Transverse colon (tissue), 4 donors: Measurements from ENCODE around the gene USP53. TPM values are rescaled to one million over a fixed set of nuclear protein-coding genes. Genes with fewer than 3 reads are reported as not detected.

Source experiments
- DNase-seq: peaks from one replicate; pipeline ENCODE4 v3.0.0-alpha.2; 2019
- H3K27ac ChIP-seq, 4 donors: fragments of 200-600 bp; sonication (generic); 2 replicates each; pipeline ENCODE4 v1.5.1; 2016 to 2018; ENCODE audit warnings: inconsistent platforms in 4 of 4
- H3K27me3 ChIP-seq: fragments of 200-600 bp; sonication (generic); 2 replicates; pipeline ENCODE4 v1.5.1; 2017; ENCODE audit warnings: inconsistent platforms
- H3K36me3 ChIP-seq, 4 donors: fragments of 200-600 bp; sonication (generic); 2 replicates each; pipeline ENCODE4 v1.5.1; 2017 to 2019; ENCODE audit warnings: inconsistent platforms in 4 of 4
- H3K4me1 ChIP-seq, 4 donors: fragments of 200-600 bp; sonication (generic); 2 replicates each; pipeline ENCODE4 v1.5.1; 2017 to 2020; ENCODE audit warnings: inconsistent platforms in 4 of 4
- H3K4me3 ChIP-seq, 4 donors: fragments of 200-600 bp; sonication (generic); 1 replicate in 1 of 4; 2 replicates in 3 of 4; pipeline versions ENCODE4 v1.5.1 to v1.6.1; 2017 to 2019; ENCODE audit warnings: inconsistent platforms in 4 of 4
- H3K9me3 ChIP-seq, 2 donors: fragments of 200-600 bp; sonication (generic); 2 replicates each; pipeline ENCODE4 v1.5.1; 2017 to 2019; ENCODE audit warnings: inconsistent platforms in 2 of 2
- CTCF ChIP-seq, 5 experiments: fragments of 200-600 bp in 3 of 5; fragments of 450-650 bp in 2 of 5; sonication (generic) in 3 of 5; IDR thresholded peaks; 1 replicate in 2 of 5; 2 replicates in 3 of 5; pipeline ENCODE4 v1.5.1; 2016 to 2017; ENCODE audit warnings: antibody characterized with exemption in 5 of 5, inconsistent platforms in 3 of 5, mild to moderate bottlenecking in 2 of 5, moderate library complexity in 1 of 5
- EP300 ChIP-seq: sonication (generic); formaldehyde crosslinking; IDR thresholded peaks from one replicate; pipeline ENCODE4 v1.6.1; 2017; ENCODE audit warnings: antibody characterized with exemption, low read depth
- POLR2A ChIP-seq: fragments of 450-650 bp; IDR thresholded peaks from one replicate; pipeline ENCODE4 v1.6.1; 2016; ENCODE audit warnings: antibody characterized with exemption, mild to moderate bottlenecking, moderate library complexity
- POLR2AphosphoS5 ChIP-seq, 3 donors: sonication (generic); formaldehyde crosslinking; IDR thresholded peaks; one replicate each; pipeline ENCODE4 v1.6.1; 2016; ENCODE audit warnings: antibody characterized with exemption in 3 of 3
- WGBS, 2 donors: methylation state at CpG; one replicate each; pipeline ENCODE4 v1.1.5; 2018; ENCODE audit warnings: low coverage in 1 of 2; 5-methylcytosine and 5-hydroxymethylcytosine counted together
- in situ Hi-C, 4 donors: fragments of 200-750 bp; cut with MboI; loops; one replicate each; pipeline versions ENCODE4 v1.15.0 to v1.15.1; 2017; ENCODE audit warnings: low sequenced_read_pairs in 3 of 4, low pct_ligation_motif_present in 1 of 4, low pct_unique_long_range_greater_than_20kb in 1 of 4
- intact Hi-C: fragments of 100-400 bp; cut with DNase I; formaldehyde crosslinking; loops from one replicate; pipeline ENCODE4 v1.15.1; 2023; ENCODE audit warnings: low total_unique reads
- total RNA-seq, 4 donors: library from RNA; depleted of rRNA; stranded (reverse); fragments of >200 nt; gene quantifications; one replicate each; pipeline ENCODE4 v1.1.0, GENCODE V29; 2016

The USP53 gene
- total RNA-seq, 4 donors from 2014 or later = 71.4 to 165 (median 98.5) TPM

- Histone ChIP-seq H3K27me3 (no peaks in the 10 kb centered on the region), H3K27ac (no peak overlapping the region), H3K4me1 (peaks cover 0 to 14% (median 4%) of the 10 kb centered on the region in 4 donors), H3K4me3 (no peak overlapping the region), H3K9me3 (no peaks in the 10 kb centered on the region), H3K36me3 (no peaks in the 10 kb centered on the region)
- TF ChIP-seq POLR2A = no peak
- no peak for TF ChIP-seq CTCF (IDR thresholded peaks at IDR 0.05)
- no peak for TF ChIP-seq EP300
- TF ChIP-seq POLR2AphosphoS5 (IDR thresholded peaks at IDR 0.05) = no peak
- in situ Hi-C loops = no loop called here
- 25 to 44% methylated on average over 1 of the region's 1 CpG for WGBS, 2 donors
- intact Hi-C loops = no loop called here
- DNase-seq = no peak
Measured at GRCh38 chr4:119207051-119207450, 5.5 kb upstream of the USP53 start.

- no peaks in the 10 kb centered on the region for H3K9me3 ChIP-seq
- no peak for TF ChIP-seq POLR2A
- TF ChIP-seq POLR2AphosphoS5 (IDR thresholded peaks at IDR 0.05) = peak in 2 of 3 donors; percentile 22 to 34
- no peak for TF ChIP-seq EP300
- peaks cover 0 to 14% (median 4%) of the 10 kb centered on the region in 4 donors for H3K4me1 ChIP-seq
- no peak overlapping the region for H3K4me3 ChIP-seq
- no peaks in the 10 kb centered on the region for H3K36me3 ChIP-seq
- in situ Hi-C loops (no loop called here), intact Hi-C loops (no loop called here)
- DNase-seq = no peak
- H3K27me3 ChIP-seq = no peaks in the 10 kb centered on the region
- peak overlapping the region in 3 of 4 donors; percentile 13 to 38 (median 23) for H3K27ac ChIP-seq
Measured at GRCh38 chr4:119209077-119209476, 3.4 kb upstream of the USP53 start.

GRCh38 chr4:119209586-119209985, 2.9 kb upstream of the USP53 start:
- no peak overlapping the region for H3K4me3 ChIP-seq
- 79% methylated on average over 1 of the region's 1 CpG; no CpG with 5 or more reads in 1 of the 2 donors for WGBS, 2 donors
- no peaks in the 10 kb centered on the region for H3K27me3 ChIP-seq
- H3K9me3 ChIP-seq = no peaks in the 10 kb centered on the region
- in situ Hi-C loops (no loop called here), intact Hi-C loops (no loop called here)
- H3K27ac ChIP-seq = peak overlapping the region in 3 of 4 donors; percentile 13 to 38 (median 23)
- H3K36me3 ChIP-seq = no peaks in the 10 kb centered on the region
- H3K4me1 ChIP-seq = peaks cover 0 to 18% (median 6%) of the 10 kb centered on the region in 4 donors
- TF ChIP-seq CTCF (IDR thresholded peaks at IDR 0.05) (no peak), POLR2AphosphoS5 (IDR thresholded peaks at IDR 0.05) (peak in 1 of 3 donors; percentile 49), EP300 (no peak), POLR2A (no peak)
- peak; percentile 20 for DNase-seq

- WGBS, 2 donors = 73 to 90% methylated on average over 4 of the region's 4 CpGs
Measured at GRCh38 chr4:119210775-119211174, 1.7 kb upstream of the USP53 start.

More at GRCh38 chr4:119210775-119211174, 1.7 kb upstream of the USP53 start:
- Histone ChIP-seq H3K9me3 (no peaks in the 10 kb centered on the region), H3K27ac (no peak overlapping the region), H3K4me3 (no peak overlapping the region), H3K27me3 (no peaks in the 10 kb centered on the region), H3K36me3 (no peaks in the 10 kb centered on the region), H3K4me1 (peaks cover 0 to 30% (median 13%) of the 10 kb centered on the region in 4 donors)
- in situ Hi-C loops (no loop called here), intact Hi-C loops (loop anchor here (10.0 kb wide), 1 partner anchor 226 kb away; no protein-coding TSS in a partner anchor)
- TF ChIP-seq POLR2AphosphoS5 (IDR thresholded peaks at IDR 0.05) (no peak), CTCF (IDR thresholded peaks at IDR 0.05) (no peak), POLR2A (no peak), EP300 (no peak)
- DNase-seq = no peak
